ENCODE measurements around the gene TLE1.
"Not testable (repeated sequence)": the region's sequence is repeated elsewhere in the genome, so short reads cannot be mapped to it uniquely, and the experiment has no call there.

Gene TLE1

GRCh38 chr9:81652058-81652687, 37.2 kb downstream of the TLE1 start:
- no peak for DNase-seq

DNA sequence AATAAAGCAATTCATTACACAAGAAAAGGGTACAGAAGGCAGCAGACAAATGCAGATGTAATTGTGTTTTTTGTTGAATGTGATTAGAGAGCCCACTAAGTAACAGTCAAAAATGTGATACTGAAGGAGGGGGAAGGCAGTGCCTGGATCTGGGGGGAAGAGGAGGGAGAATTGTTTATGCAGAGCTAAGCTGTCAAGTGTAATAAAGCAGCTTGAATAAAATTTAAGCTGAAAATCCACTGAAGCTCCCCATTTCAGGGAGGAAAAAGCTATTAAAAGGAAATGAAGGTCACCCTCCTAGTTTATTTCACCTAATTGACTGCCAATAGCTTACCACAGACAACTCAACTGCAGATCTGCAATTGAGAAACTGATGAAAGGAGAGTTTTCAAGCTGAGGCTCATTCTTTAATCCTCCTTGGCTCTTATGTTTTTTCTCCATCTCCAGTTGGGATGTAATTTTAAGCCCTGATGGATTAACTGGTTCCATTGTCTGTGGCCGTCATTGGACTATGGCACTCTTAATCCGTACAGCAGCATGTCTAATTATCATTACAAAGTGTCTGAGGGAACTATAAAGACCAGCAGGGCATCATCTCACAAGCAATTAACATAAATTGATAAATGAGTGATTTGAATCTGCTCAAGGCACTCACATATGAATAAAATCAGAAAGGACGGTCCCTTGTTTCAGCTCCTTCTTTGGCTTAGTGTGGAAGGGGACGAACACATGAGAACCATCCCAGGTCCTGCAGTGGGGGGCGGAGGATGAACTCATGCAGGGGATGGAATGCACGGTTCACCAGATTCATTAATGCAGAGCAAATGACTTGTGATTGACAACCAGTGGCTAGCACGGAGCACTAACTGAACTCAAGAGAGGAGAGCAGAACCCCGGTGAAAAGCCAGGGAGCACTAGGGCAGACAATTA, 38.5 kb downstream of the TLE1 start:
- DNase-seq = peak; percentile 29 to 77

- peak in 1 of 2 experiments; percentile 42 for DNase-seq
These were observed 39.7 kb downstream of the TLE1 start for GRCh38 chr9:81649475-81650240.

GRCh38 chr9:81648891-81649290, 40.5 kb downstream of the TLE1 start:
- DNase-seq = no peak

DNA sequence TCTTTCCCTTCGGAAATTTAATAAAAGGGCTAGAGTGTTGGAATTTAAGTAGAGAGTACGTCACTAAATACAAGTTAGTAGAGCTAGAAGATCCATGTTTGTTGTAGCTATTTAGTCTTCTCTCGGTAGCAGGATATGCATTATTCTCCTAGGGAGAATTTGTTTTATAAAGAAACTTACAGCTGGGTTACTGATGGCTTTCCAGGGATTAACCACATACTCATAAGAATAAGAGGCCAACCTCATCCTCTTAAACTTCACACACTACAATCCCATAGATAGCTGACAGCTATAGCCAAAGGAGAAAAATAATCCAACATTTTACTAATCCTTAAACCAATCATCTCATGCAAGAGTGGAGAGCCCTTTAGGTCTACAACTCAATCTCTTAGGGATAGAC, 43.0 kb downstream of the TLE1 start:
- DNase-seq = no peak

GRCh38 chr9:81644513-81644912, 44.8 kb downstream of the TLE1 start:
- not testable (repeated sequence) for DNase-seq

DNA sequence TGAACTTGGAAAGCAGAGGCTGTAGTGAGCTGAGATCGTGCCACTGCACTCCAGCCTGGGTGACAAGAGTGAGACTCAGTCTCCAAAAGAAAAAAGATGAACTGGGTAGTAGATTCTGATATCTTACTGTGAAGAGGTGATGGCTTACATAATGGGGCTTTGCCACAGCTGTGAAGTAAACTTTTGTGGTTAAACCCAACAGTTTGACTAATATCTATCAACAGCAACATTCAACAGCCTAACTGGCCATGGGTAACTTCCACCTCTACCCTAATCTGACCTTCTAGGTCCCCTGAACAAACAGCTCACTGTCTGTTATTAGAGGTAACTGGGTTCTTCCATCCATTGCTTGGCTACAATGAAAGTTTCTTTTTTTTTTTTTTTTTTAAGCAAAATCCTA, 52.1 kb downstream of the TLE1 start:
- no peak for DNase-seq

DNA sequence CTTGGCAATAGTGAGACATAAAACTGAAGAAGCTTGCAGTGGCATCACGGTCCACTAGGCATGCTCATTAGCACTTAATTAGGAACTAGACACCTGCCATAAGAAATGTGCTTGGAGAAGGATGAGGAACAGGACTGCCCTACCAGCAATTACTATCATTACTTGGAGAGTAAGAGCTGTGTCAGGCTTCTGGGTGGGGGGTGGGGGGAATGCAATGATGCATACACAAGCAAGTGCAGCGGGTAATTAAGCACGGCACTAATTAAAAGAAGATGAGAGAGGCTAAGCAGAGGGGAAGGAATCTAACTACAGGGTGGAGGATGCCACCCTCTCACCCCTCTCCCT, 53.1 kb downstream of the TLE1 start:
- DNase-seq = peak in 1 of 2 experiments; percentile 37

GRCh38 chr9:81635521-81636254, 53.7 kb downstream of the TLE1 start:
- DNase-seq = no peak

DNA sequence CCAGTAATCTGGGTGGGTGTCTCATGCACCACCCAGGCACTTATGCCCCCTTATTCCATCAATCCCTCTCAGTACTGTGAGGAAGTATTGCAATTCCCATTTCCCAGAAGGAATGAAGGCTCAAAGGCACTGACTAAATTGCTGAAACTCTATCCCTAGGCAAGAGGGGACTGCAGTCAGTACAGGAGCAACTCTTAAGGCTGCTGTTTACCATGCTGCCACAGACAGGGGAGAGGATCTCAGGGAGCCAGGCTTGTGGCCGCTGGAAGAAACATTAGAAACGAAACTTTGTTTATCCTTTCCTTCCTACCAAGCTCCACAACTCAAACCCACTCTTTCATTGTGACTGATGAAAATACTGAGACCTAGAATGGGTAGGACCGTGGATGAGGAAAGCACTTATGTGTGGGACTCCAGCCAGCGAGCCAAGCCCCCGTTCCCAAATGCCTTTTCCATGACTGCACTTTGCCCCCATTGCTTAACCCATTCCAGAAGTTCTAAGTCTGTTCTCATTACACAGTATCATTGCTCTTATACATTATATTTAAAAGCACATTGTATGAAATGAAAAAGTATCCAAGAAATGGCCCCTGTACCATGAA, 54.3 kb downstream of the TLE1 start:
- DNase-seq = no peak

GRCh38 chr9:81633952-81634854, 55.1 kb downstream of the TLE1 start:
- DNase-seq = no peak

- no peak for DNase-seq
These were observed 56.7 kb downstream of the TLE1 start for GRCh38 chr9:81632599-81632998.

DNA sequence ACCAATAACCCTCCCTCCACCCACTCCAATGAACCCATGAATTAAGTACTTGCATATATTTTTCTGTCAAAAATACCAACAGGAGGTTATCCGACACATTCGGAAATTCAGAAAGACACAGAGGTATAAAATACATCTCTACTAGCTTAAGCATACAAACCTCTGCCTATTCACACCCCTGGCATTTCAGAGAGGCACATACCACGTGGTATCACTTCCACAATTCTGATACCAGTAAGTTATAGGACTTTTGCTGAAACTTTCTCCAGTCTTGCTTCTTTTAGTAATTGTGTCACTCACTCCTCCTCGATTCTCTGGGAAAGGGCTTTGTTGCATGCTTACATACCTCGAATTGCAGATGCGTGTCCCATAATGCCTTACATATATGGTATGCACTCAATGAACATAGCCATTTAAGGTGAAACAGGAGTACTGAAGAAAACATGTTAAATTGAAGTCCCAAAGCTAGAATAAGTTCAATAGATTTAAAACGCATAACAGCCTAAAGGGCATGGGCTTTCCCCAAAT, 58.1 kb downstream of the TLE1 start:
- no peak for DNase-seq

- no peak for DNase-seq
These were observed 59.9 kb downstream of the TLE1 start for GRCh38 chr9:81629440-81629839.

- no peak for DNase-seq
These were observed 60.5 kb downstream of the TLE1 start for GRCh38 chr9:81628897-81629296.

- no peak for DNase-seq
These were observed 61.9 kb downstream of the TLE1 start for GRCh38 chr9:81627481-81627880.

GRCh38 chr9:81626511-81626910, 62.8 kb downstream of the TLE1 start:
- no peak for DNase-seq

- peak in 1 of 2 experiments; percentile 6 for DNase-seq
These were observed 63.4 kb downstream of the TLE1 start for GRCh38 chr9:81625969-81626368.

GRCh38 chr9:81623778-81624177, 65.6 kb downstream of the TLE1 start:
- DNase-seq = no peak

- no peak for DNase-seq
These were observed 66.7 kb downstream of the TLE1 start for GRCh38 chr9:81622471-81623255.
